Suppressor macrophage (primary cell): Measurements from ENCODE around the gene MAEA.

Experiments used
- DNase-seq, 4 experiments: peaks; one replicate each; pipeline ENCODE4 v3.0.0-alpha.2; 2020 to 2022

The MAEA gene

GRCh38 chr4:1380368-1381151 is 90.9 kb downstream of the MAEA start:
- DNase-seq, result no peak

GRCh38 chr4:1381181-1381621 is 91.5 kb downstream of the MAEA start:
- DNase-seq, result no peak

- no peak for DNase-seq
Observed at GRCh38 chr4:1381944-1382541, 92.4 kb downstream of the MAEA start.

GRCh38 chr4:1382776-1383727 is 93.4 kb downstream of the MAEA start:
- DNase-seq, result no peak

- DNase-seq, result no peak
Observed at GRCh38 chr4:1383728-1384591, 94.3 kb downstream of the MAEA start.

GRCh38 chr4:1384675-1385372 is 95.1 kb downstream of the MAEA start:
- no peak for DNase-seq

GRCh38 chr4:1385373-1386340 is 96.0 kb downstream of the MAEA start:
- DNase-seq, result no peak
